Left ventricle myocardium inferior (tissue), 1 donor: Measurements from ENCODE around the gene HSD11B2. TPM values are rescaled to one million over a fixed set of nuclear protein-coding genes. Genes with fewer than 3 reads are reported as not detected.

Experiments used
- DNase-seq: peaks from one replicate; pipeline ENCODE4 v3.0.0-alpha.2; 2020
- H3K27ac ChIP-seq: fragments of 200-600 bp; replicated peaks from 2 replicates; pipeline ENCODE4 v1.8.0; 2021
- H3K27me3 ChIP-seq: fragments of 200-600 bp; 2 replicates; pipeline ENCODE4 v1.8.0; 2021; ENCODE audit warnings: low read depth
- H3K36me3 ChIP-seq: fragments of 200-600 bp; 2 replicates; pipeline ENCODE4 v1.8.0; 2021
- H3K4me1 ChIP-seq: fragments of 200-600 bp; 2 replicates; pipeline ENCODE4 v1.8.0; 2021
- H3K4me3 ChIP-seq: fragments of 200-600 bp; 2 replicates; pipeline ENCODE4 v1.8.0; 2021; ENCODE audit warnings: mild to moderate bottlenecking, moderate library complexity
- H3K9me3 ChIP-seq: fragments of 200-600 bp; replicated peaks from 2 replicates; pipeline ENCODE4 v1.8.0; 2021
- intact Hi-C: fragments of 100-400 bp; cut with micrococcal nuclease; formaldehyde crosslinking; loops from one replicate; pipeline ENCODE4 v1.11.0; 2022
- total RNA-seq: library from RNA; stranded (reverse); fragmentation: NEBNext Ultra II Directional; extraction: Animal tissue kit (Norgen Biotek cat#: 25700); gene quantifications from one replicate; pipeline ENCODE4 v1.2.1, GENCODE V29; 2021
- TF ChIP-seq, protein P1 (sequence below): fragments of 200-600 bp; IDR thresholded peaks from 2 replicates; pipeline ENCODE4 v1.8.0; 2021; ENCODE audit warnings: antibody characterized with exemption, mild to moderate bottlenecking, borderline replicate concordance
- donor health status: DM: no; HTN: yes; CAD: no; lungs with severe emphysema.

The HSD11B2 gene
- total RNA-seq, 1 donor from 2014 or later: 0.99 TPM

- H3K4me1 ChIP-seq: peaks cover 63% of the 10 kb centered on the region
- no peak for DNase-seq
Measured at GRCh38 chr16:67482233-67482924, 51.5 kb downstream of the HSD11B2 start.

DNA sequence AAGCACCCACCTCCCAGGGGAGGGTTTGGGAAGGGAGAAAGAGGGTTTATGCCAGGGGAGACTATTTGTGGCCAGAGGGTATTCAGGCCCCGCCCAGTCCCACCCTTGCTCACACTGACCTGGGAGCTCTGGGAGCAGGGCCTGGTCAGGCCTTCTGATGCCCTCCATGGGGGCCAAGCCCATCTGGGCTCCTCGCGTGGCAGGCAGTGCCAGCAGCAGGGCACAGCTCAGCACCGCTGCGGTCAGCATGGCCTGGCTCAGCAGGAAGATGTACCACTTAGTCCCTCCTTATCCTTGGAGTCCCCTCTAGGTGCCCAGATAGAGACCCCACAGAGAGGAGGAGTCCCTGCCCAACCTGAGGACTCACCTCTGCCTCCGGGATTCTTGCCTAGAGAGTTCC, 52.2 kb downstream of the HSD11B2 start, which contains the start of gene AGRP:
Gene AGRP (minus strand): TSS at position 398 of the 400 bp plus-strand sequence. CDS start 149 bp downstream, at position 249.
- Histone ChIP-seq H3K36me3 (peaks cover 18% of the 10 kb centered on the region), H3K4me3 (peak within 1 kb of the TSS; percentile 96), H3K27ac (peak within 1 kb of the TSS; percentile 95), H3K4me1 (peaks cover 57% of the 10 kb centered on the region), H3K9me3 (no peaks in the 10 kb centered on the region), H3K27me3 (no peaks in the 10 kb centered on the region)
- TF ChIP-seq, protein P1, sequence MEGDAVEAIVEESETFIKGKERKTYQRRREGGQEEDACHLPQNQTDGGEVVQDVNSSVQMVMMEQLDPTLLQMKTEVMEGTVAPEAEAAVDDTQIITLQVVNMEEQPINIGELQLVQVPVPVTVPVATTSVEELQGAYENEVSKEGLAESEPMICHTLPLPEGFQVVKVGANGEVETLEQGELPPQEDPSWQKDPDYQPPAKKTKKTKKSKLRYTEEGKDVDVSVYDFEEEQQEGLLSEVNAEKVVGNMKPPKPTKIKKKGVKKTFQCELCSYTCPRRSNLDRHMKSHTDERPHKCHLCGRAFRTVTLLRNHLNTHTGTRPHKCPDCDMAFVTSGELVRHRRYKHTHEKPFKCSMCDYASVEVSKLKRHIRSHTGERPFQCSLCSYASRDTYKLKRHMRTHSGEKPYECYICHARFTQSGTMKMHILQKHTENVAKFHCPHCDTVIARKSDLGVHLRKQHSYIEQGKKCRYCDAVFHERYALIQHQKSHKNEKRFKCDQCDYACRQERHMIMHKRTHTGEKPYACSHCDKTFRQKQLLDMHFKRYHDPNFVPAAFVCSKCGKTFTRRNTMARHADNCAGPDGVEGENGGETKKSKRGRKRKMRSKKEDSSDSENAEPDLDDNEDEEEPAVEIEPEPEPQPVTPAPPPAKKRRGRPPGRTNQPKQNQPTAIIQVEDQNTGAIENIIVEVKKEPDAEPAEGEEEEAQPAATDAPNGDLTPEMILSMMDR: no peak
- no peak for DNase-seq
- intact Hi-C loops: no loop called here

More at GRCh38 chr16:67482233-67482924, 51.5 kb downstream of the HSD11B2 start:
- intact Hi-C loops: no loop called here
- Histone ChIP-seq H3K9me3 (no peaks in the 10 kb centered on the region), H3K27me3 (no peaks in the 10 kb centered on the region), H3K4me3 (peak overlapping the region; percentile 96), H3K27ac (peak overlapping the region; percentile 95), H3K36me3 (peaks cover 18% of the 10 kb centered on the region)
- TF ChIP-seq, protein P1: no peak

GRCh38 chr16:67483731-67484525, 53.0 kb downstream of the HSD11B2 start:
- peaks cover 18% of the 10 kb centered on the region for H3K36me3 ChIP-seq
- TF ChIP-seq, protein P1: no peak
- intact Hi-C loops: no loop called here
- peaks cover 55% of the 10 kb centered on the region for H3K4me1 ChIP-seq
- H3K4me3 ChIP-seq: no peak overlapping the region
- H3K9me3 ChIP-seq: no peaks in the 10 kb centered on the region
- no peaks in the 10 kb centered on the region for H3K27me3 ChIP-seq
- H3K27ac ChIP-seq: no peak overlapping the region
- no peak for DNase-seq

GRCh38 chr16:67486805-67487204, 55.9 kb downstream of the HSD11B2 start:
- H3K4me3 ChIP-seq: no peak overlapping the region
- peaks cover 18% of the 10 kb centered on the region for H3K36me3 ChIP-seq
- H3K9me3 ChIP-seq: no peaks in the 10 kb centered on the region
- DNase-seq: no peak
- TF ChIP-seq, protein P1: no peak
- intact Hi-C loops: no loop called here
- peaks cover 49% of the 10 kb centered on the region for H3K4me1 ChIP-seq
- no peaks in the 10 kb centered on the region for H3K27me3 ChIP-seq
- H3K27ac ChIP-seq: no peak overlapping the region

Other genes starting within 250 kb of the HSD11B2 start
- gene MATCAP1, start 247.2 kb upstream of the HSD11B2 start, total RNA-seq: 14.2 TPM
- gene EXOC3L1, start 241.0 kb upstream of the HSD11B2 start, total RNA-seq: 3.9 TPM
- gene E2F4, start 239.0 kb upstream of the HSD11B2 start, total RNA-seq: 35.9 TPM
- 0.80 TPM for gene ELMO3, start 232.0 kb upstream of the HSD11B2 start, total RNA-seq
- 11.5 TPM for gene TMEM208, start 204.0 kb upstream of the HSD11B2 start, total RNA-seq
- gene FHOD1, start 183.6 kb upstream of the HSD11B2 start, total RNA-seq: 18.0 TPM
- 1.3 TPM for gene SLC9A5, start 182.1 kb upstream of the HSD11B2 start, total RNA-seq
- gene PLEKHG4, start 151.6 kb upstream of the HSD11B2 start, total RNA-seq: 1.1 TPM
- not detected for gene KCTD19, start 104.4 kb upstream of the HSD11B2 start, total RNA-seq
- gene LRRC36, start 104.3 kb upstream of the HSD11B2 start, total RNA-seq: not detected
- gene TPPP3, start 37.6 kb upstream of the HSD11B2 start, total RNA-seq: 15.5 TPM
- 2.9 TPM for gene ZDHHC1, start 14.6 kb upstream of the HSD11B2 start, total RNA-seq
- 65.8 TPM for gene ATP6V0D1, start 50.0 kb downstream of the HSD11B2 start, total RNA-seq
- not detected for gene AGRP, start 52.4 kb downstream of the HSD11B2 start, total RNA-seq
- 79.7 TPM for gene RIPOR1, start 97.7 kb downstream of the HSD11B2 start, total RNA-seq
- 26.1 TPM for gene CTCF, start 131.4 kb downstream of the HSD11B2 start, total RNA-seq
- 0.58 TPM for gene CARMIL2, start 214.0 kb downstream of the HSD11B2 start, total RNA-seq
- gene ACD, start 229.1 kb downstream of the HSD11B2 start, total RNA-seq: 7.1 TPM
- gene PARD6A, start 229.8 kb downstream of the HSD11B2 start, total RNA-seq: 3.4 TPM
- gene ENKD1, start 235.6 kb downstream of the HSD11B2 start, total RNA-seq: 9.6 TPM
- 2.9 TPM for gene C16orf86, start 235.7 kb downstream of the HSD11B2 start, total RNA-seq